ENCODE results near the gene CCSER1.

Gene CCSER1

DNA sequence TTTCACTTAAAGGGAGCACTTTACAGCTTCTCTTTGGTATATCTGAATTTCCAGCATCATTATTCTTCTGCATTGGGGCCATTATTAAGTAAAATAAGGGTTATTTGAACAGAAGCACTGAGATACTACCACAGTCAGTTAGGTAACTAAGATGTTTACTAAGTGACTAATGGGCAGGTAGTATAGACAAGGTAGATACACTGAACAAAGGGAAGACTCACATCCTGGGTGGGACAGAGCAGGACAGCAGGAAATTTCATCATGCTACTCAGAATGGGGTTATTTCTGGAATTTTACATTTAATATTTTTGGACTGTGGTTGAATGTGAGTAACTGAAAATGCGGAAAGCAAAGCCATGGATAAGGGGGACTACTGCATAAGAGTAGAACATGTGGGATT is 316.0 kb downstream of the CCSER1 start:
- in situ Hi-C loops (cut with HindIII; ENCODE audit: low sequenced_read_pairs), result no loop called here
- DNase-seq (ENCODE audit: low read depth, low spot score), result no peak
- TF ChIP-seq, protein P1, sequence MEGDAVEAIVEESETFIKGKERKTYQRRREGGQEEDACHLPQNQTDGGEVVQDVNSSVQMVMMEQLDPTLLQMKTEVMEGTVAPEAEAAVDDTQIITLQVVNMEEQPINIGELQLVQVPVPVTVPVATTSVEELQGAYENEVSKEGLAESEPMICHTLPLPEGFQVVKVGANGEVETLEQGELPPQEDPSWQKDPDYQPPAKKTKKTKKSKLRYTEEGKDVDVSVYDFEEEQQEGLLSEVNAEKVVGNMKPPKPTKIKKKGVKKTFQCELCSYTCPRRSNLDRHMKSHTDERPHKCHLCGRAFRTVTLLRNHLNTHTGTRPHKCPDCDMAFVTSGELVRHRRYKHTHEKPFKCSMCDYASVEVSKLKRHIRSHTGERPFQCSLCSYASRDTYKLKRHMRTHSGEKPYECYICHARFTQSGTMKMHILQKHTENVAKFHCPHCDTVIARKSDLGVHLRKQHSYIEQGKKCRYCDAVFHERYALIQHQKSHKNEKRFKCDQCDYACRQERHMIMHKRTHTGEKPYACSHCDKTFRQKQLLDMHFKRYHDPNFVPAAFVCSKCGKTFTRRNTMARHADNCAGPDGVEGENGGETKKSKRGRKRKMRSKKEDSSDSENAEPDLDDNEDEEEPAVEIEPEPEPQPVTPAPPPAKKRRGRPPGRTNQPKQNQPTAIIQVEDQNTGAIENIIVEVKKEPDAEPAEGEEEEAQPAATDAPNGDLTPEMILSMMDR (IDR thresholded peaks at IDR 0.05; ENCODE audit: low read depth, low read length), result no peak
- H3K4me3 ChIP-seq (ENCODE audit: low read depth, low read length), result no peak overlapping the region

DNA sequence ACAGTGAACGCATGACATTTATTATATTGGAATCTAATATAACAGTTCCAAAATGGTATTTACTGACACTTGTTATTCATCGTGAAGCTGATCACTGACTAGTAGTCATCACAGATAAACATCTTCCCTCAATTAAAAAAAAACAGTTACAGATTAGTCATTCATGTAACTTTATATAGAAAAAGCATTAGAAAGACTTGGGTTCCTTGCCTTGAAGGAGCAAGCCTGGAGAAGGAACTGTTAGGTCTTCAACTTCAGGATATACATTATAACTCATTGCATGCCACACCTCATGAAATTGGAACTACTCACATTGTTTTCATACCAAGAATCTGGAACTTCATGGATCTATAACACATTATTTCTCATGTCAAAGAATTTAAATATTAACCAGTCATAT is 317.7 kb downstream of the CCSER1 start:
- TF ChIP-seq, protein P1 (IDR thresholded peaks at IDR 0.05; ENCODE audit: low read depth, low read length), result no peak
- in situ Hi-C loops (cut with HindIII; ENCODE audit: low sequenced_read_pairs), result no loop called here
- no peak overlapping the region for H3K4me3 ChIP-seq (ENCODE audit: low read depth, low read length)
- DNase-seq (ENCODE audit: low read depth, low spot score), result no peak

DNA sequence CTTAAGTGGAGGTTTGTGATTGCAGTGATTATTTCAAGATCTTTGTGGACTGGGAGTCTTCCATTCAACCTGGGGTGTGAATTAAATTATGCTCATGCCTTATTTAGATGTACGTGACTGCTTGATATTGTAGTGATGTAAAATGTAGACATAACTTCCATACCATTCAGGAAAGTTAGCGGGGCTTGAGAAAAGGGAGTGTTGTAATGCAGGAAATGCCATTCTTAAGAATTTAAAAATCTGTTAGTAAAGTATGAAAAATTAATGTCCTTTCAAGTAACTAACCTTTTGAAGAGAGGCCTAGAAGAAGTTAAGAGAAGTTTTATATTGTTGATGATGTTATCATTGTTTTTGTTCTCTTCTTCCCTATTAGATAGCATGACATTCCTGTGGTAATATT is 318.2 kb downstream of the CCSER1 start:
- H3K4me3 ChIP-seq (ENCODE audit: low read depth, low read length), result no peak overlapping the region
- no peak for DNase-seq (ENCODE audit: low read depth, low spot score)
- TF ChIP-seq, protein P1 (IDR thresholded peaks at IDR 0.05; ENCODE audit: low read depth, low read length), result no peak
- in situ Hi-C loops (cut with HindIII; ENCODE audit: low sequenced_read_pairs), result no loop called here

DNA sequence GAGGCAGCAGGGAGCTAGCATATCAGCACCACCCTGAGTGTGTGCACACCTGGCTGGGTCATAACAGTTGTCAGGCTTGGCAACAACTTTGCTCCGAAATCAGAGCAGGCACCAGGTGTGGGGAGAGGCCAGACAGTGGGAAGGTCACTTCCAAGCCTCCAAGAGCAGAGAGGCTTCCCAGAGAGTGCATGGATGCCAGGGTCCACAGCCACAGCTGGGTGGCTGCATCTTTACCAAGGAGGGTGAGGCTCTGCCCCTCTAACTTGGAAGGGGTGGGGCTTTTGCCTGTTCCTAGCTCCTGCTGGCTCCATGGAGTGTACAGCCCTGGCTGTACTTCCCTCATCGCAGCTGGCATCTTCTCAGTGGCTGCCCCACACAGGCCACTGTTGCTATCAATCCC is 322.4 kb downstream of the CCSER1 start:
- no peak overlapping the region for H3K4me3 ChIP-seq (ENCODE audit: low read depth, low read length)
- in situ Hi-C loops (cut with HindIII; ENCODE audit: low sequenced_read_pairs), result no loop called here
- DNase-seq (ENCODE audit: low read depth, low spot score), result no peak
- TF ChIP-seq, protein P1 (IDR thresholded peaks at IDR 0.05; ENCODE audit: low read depth, low read length), result no peak

DNA sequence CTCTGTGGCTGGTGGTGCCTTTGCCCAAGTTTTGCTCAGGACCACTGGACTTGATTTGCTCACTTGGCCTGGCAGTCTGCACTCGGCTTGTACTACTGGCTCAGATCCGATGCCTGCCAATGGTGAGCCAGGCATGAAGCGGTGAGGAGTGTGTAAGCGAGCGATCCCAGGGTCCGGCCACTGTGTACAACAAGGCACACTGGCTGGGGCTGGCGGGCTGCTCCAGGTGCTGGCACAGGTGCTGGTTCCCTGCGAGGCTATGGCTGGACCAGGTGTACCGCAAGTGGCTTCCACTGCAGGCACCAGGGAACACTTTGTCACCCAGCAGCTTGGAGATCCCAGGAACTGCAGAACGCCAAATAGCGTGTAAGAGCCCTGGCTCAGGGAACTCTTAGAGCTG is 329.7 kb downstream of the CCSER1 start:
- DNase-seq (ENCODE audit: low read depth, low spot score), result no peak
- TF ChIP-seq, protein P1 (IDR thresholded peaks at IDR 0.05; ENCODE audit: low read depth, low read length), result no peak
- in situ Hi-C loops (cut with HindIII; ENCODE audit: low sequenced_read_pairs), result no loop called here
- no peak overlapping the region for H3K4me3 ChIP-seq (ENCODE audit: low read depth, low read length)

DNA sequence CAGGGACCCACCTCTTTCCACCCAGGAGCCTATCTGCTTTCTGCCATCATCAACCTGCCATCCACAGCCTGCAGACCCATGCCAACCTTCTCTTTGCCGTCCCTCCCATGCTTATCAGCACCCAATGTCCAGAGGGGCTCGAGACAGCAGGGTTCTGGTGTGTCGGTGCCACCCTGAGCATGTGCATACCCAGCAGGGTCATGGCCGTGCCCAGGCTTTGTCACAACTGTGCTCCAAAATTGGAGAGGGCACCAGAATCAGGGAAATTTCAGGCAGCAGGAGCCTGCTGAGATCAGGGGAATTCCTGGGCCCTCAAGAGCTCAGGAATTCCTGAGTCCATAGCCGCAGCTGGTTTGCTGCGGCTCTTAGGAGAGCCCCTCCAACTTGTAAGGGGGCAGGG is 330.6 kb downstream of the CCSER1 start:
- no peak overlapping the region for H3K4me3 ChIP-seq (ENCODE audit: low read depth, low read length)
- no peak for DNase-seq (ENCODE audit: low read depth, low spot score)
- TF ChIP-seq, protein P1 (IDR thresholded peaks at IDR 0.05; ENCODE audit: low read depth, low read length), result no peak
- in situ Hi-C loops (cut with HindIII; ENCODE audit: low sequenced_read_pairs), result no loop called here

DNA sequence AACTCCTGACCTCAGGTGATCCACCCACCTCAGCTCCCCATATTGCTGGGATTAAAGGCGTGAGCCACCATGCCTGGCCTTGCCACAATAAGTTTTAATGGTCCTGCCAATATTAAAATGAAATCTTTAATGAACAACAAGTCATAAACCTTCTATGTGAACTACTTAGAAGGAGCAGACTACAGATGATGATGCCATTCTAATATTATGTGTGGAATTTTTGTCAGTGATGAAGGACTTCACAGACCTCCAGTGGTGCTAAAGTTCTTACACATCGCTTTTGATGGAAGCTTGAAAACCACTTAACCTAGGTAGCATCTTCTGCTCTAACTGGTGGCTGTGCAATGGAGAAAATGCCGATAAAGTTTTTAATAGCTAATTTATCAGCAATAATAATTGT is 331.4 kb downstream of the CCSER1 start:
- TF ChIP-seq, protein P1 (IDR thresholded peaks at IDR 0.05; ENCODE audit: low read depth, low read length), result no peak
- DNase-seq (ENCODE audit: low read depth, low spot score), result no peak
- no peak overlapping the region for H3K4me3 ChIP-seq (ENCODE audit: low read depth, low read length)
- in situ Hi-C loops (cut with HindIII; ENCODE audit: low sequenced_read_pairs), result no loop called here

Data from astrocyte of the spinal cord (primary cell).